Activated B cell treated with CpG ODN at 0.5 μM for 24 hours (primary cell): ENCODE measurements around the gene OTUD7B. TPM values are rescaled to one million over a fixed set of nuclear protein-coding genes. Genes with fewer than 3 reads are reported as not detected.

Source experiments
- ATAC-seq: fragments of 200-7000 bp; cut with Tn5 transposase; one replicate; pipeline ENCODE4 v1.10.0; 2021; ENCODE audit warnings: low read depth, mild to moderate bottlenecking, moderate library complexity
- CTCF ChIA-PET: fragments of 350-600 bp; sonication (Branson Sonifier 250); formaldehyde crosslinking; loops from one replicate; lab custom pipeline; 2021; ENCODE audit warnings: antibody characterized with exemption; lab: Charles Lee
- POLR2A ChIA-PET: fragments of 350-600 bp; sonication (Branson Sonifier 250); formaldehyde crosslinking; loops from one replicate; lab custom pipeline; 2021; ENCODE audit warnings: antibody characterized with exemption; lab: Charles Lee
- DNase-seq: peaks from one replicate; pipeline ENCODE4 v3.0.0; 2022
- H3K27ac Mint-ChIP-seq: one replicate; pipeline ENCODE4 v1.8.0; 2020; ENCODE audit warnings: mixed read lengths
- H3K27me3 Mint-ChIP-seq: one replicate; pipeline ENCODE4 v1.8.0; 2021; ENCODE audit warnings: mixed read lengths
- H3K36me3 Mint-ChIP-seq: one replicate; pipeline ENCODE4 v1.8.0; 2021; ENCODE audit warnings: low read depth, mixed read lengths
- H3K4me1 Mint-ChIP-seq: one replicate; pipeline ENCODE4 v1.8.0; 2021; ENCODE audit warnings: mixed read lengths
- H3K4me3 Mint-ChIP-seq: one replicate; pipeline ENCODE4 v1.8.0; 2020; ENCODE audit warnings: mild to moderate bottlenecking, mixed read lengths
- H3K9me3 Mint-ChIP-seq: one replicate; pipeline ENCODE4 v1.8.0; 2020; ENCODE audit warnings: mixed read lengths
- intact Hi-C: fragments of 100-400 bp; cut with micrococcal nuclease; formaldehyde crosslinking; loops from one replicate; pipeline ENCODE4 v1.15.1; 2024
- total RNA-seq: library from RNA; stranded (reverse); gene quantifications from 2 replicates; pipeline ENCODE4 v1.2.3, GENCODE V29; 2022
- TF ChIP-seq, protein P1 (sequence below): fragments of 200-600 bp; IDR thresholded peaks from one replicate; pipeline ENCODE4 v1.8.0; 2022; ENCODE audit warnings: antibody characterized with exemption, mild to moderate bottlenecking

OTUD7B gene
- total RNA-seq, 1 donor from 2014 or later = 4.3 TPM

DNA sequence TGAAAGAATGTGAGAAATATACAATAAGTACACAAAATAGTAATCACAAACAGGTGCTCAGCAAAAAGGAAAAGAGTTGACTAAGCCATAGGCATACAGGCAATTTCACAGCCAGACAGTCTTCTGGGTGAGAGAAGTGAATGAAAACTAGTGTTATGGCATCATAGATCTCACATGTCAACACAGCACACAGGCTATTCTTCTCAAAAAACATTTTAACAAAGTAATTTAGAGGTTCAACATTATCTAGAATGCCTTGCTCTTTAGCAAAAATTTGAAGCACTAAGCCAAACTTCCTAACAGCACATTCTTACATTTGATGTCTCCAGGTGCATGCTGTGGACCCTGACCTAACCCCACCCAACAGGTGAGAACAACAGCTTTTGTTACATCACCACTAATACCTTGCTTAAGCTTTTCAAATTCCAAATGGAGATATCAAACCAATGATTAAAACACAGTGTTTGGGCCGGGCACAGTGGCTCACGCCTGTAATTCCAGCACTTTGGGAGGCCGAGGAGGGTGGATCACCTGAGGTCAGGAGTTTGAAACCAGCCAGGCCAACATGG is 30.5 kb downstream of the OTUD7B start:
- Mint-ChIP-seq H3K36me3 (no peaks in the 10 kb centered on the region), H3K4me3 (no peak overlapping the region), H3K27me3 (no peaks in the 10 kb centered on the region), H3K27ac (no peak overlapping the region), H3K4me1 (peaks cover 4% of the 10 kb centered on the region), H3K9me3 (no peaks in the 10 kb centered on the region)
- no peak for DNase-seq
- intact Hi-C loops = loop anchor here (5.0 kb wide), 1 partner anchor 52 kb away; no protein-coding TSS in a partner anchor
- POLR2A ChIA-PET = interaction anchor here (0.7 kb wide), 1 partner anchor 94 kb away, joined by 3 read pairs; a partner anchor contains a TSS
- CTCF ChIA-PET = no interaction called here
- TF ChIP-seq, protein P1, sequence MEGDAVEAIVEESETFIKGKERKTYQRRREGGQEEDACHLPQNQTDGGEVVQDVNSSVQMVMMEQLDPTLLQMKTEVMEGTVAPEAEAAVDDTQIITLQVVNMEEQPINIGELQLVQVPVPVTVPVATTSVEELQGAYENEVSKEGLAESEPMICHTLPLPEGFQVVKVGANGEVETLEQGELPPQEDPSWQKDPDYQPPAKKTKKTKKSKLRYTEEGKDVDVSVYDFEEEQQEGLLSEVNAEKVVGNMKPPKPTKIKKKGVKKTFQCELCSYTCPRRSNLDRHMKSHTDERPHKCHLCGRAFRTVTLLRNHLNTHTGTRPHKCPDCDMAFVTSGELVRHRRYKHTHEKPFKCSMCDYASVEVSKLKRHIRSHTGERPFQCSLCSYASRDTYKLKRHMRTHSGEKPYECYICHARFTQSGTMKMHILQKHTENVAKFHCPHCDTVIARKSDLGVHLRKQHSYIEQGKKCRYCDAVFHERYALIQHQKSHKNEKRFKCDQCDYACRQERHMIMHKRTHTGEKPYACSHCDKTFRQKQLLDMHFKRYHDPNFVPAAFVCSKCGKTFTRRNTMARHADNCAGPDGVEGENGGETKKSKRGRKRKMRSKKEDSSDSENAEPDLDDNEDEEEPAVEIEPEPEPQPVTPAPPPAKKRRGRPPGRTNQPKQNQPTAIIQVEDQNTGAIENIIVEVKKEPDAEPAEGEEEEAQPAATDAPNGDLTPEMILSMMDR = no peak
- ATAC-seq = no peak

DNA sequence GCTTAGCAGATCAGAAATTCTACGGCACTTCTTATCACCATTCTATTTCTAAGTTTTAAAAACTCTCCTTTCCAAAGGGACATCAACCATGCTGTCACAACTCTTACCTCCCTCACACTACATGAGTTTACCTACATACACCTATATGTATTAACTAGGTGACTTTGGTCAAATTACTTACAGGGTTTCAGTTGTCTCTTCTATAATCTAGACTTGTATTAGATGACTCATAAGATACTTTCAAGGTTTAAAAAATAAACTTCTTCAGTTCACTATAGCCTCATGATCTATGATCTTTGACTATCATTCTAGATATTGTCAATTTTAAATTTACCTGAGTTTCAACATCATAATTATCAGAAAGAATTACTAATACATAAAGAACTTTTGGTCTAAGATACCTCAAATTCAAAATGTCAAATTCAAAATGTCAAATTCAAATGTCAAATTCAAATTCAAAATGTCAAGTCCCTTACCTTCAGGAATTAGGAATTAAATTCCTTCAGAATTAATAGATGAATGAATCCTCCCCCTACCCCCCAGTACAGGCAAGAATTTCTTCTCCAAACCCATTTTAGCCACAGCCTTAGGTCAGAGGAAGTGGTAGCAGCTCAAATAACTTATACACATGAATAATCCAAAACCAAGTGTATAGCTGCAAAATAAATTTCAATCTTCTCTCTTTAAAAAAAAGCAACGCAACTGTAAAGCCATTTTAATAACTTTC is 31.1 kb downstream of the OTUD7B start:
- ChIA-PET CTCF (no interaction called here), POLR2A (interaction anchor here (0.7 kb wide), 1 partner anchor 93 kb away, joined by 3 read pairs; a partner anchor contains a TSS)
- Mint-ChIP-seq H3K36me3 (no peaks in the 10 kb centered on the region), H3K27me3 (no peaks in the 10 kb centered on the region), H3K4me3 (no peak overlapping the region), H3K4me1 (peaks cover 4% of the 10 kb centered on the region), H3K9me3 (no peaks in the 10 kb centered on the region), H3K27ac (no peak overlapping the region)
- intact Hi-C loops = no loop called here
- TF ChIP-seq, protein P1 = no peak
- ATAC-seq (no peak), DNase-seq (no peak)

DNA sequence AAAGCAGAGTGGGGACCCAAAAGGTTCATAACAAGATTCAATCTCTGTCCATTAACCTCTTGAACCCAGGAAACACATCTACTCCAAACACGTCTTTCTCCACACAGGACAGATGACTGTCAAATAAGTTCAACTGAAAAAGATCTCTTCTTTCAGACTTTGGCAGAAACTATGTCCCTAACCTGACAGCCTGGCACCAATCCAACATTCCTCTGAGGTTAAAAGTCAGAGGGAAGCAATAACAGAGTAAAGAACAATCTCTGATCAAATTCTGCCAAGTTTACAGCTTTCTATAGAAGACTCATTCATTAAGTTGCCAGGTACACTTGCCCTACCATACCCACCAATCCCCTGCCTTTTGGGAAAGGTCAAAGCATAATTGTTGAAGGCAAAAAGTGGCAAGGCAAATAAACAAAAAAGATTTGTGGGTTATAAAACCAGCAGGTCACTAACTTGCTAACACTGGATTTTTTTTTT is 31.9 kb downstream of the OTUD7B start:
- Mint-ChIP-seq H3K9me3 (no peaks in the 10 kb centered on the region), H3K27ac (no peak overlapping the region), H3K4me1 (peaks cover 4% of the 10 kb centered on the region), H3K36me3 (no peaks in the 10 kb centered on the region), H3K4me3 (no peak overlapping the region), H3K27me3 (no peaks in the 10 kb centered on the region)
- ATAC-seq (no peak), DNase-seq (no peak)
- TF ChIP-seq, protein P1 = no peak
- intact Hi-C loops = no loop called here
- ChIA-PET CTCF (interaction anchor here (0.7 kb wide), 1 partner anchor 211 kb away, joined by 3 read pairs; no protein-coding TSS in a partner anchor), POLR2A (no interaction called here)

DNA sequence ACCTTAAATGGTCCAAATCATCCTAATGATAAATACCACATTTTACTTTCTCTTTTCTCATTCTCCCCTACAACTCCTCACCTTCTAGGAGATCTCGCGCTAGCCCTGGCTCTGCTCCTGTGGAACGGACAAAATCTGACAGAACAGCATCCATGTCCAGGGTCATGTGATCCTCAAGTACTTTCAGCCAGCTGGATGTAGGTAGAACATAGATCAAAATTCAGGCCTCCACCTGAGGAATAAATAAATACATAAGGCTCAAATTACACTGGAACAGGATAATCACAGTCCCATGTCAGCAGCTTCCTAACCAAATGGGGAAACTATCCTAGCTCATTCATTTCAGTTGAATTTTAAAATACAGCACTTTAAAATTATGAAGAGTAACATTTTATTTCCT is 33.2 kb downstream of the OTUD7B start:
- POLR2A ChIA-PET = no interaction called here
- H3K9me3 Mint-ChIP-seq = no peaks in the 10 kb centered on the region
- H3K36me3 Mint-ChIP-seq = no peaks in the 10 kb centered on the region
- no peak for ATAC-seq
- peaks cover 4% of the 10 kb centered on the region for H3K4me1 Mint-ChIP-seq
- TF ChIP-seq, protein P1 = no peak
- H3K4me3 Mint-ChIP-seq = no peak overlapping the region
- H3K27me3 Mint-ChIP-seq = no peaks in the 10 kb centered on the region
- no peak overlapping the region for H3K27ac Mint-ChIP-seq
- no peak for DNase-seq
- CTCF ChIA-PET = no interaction called here
- intact Hi-C loops = no loop called here

DNA sequence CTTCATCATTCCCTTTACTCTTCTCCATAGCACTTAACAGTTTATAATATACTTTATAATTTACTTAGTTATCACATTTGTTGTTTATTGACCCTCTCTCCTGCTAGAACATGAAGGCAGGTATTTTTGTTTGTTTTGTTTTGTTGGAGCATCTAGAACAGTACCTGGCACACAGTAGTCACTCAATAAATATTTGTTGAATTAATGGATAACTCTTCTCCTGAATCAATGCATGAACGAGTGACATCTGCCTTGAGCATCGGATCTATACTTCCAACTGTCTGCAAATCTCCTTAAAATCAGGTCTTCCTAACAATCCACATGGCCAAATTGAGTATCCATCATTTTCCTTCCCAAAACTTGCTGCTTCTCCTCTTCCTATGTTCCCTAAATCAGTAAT is 38.0 kb downstream of the OTUD7B start:
- ChIA-PET CTCF (interaction anchor here (1.0 kb wide), 1 partner anchor 10 kb away, joined by 3 read pairs; no protein-coding TSS in a partner anchor), POLR2A (no interaction called here)
- Mint-ChIP-seq H3K27me3 (no peaks in the 10 kb centered on the region), H3K4me1 (peaks cover 2% of the 10 kb centered on the region), H3K27ac (no peak overlapping the region), H3K4me3 (no peak overlapping the region), H3K36me3 (peaks cover 5% of the 10 kb centered on the region), H3K9me3 (no peaks in the 10 kb centered on the region)
- intact Hi-C loops = no loop called here
- ATAC-seq (no peak), DNase-seq (no peak)
- TF ChIP-seq, protein P1 = no peak
